Suprapubic skin (tissue), 3 donors: ENCODE results near the gene METTL25B.

ENCODE experiments used
- POLR2A ChIP-seq, 2 donors: fragments of 450-650 bp; IDR thresholded peaks; one replicate each; pipeline ENCODE4 v1.6.1; 2017; ENCODE audit warnings: antibody characterized with exemption in 2 of 2, mild to moderate bottlenecking in 2 of 2, moderate library complexity in 2 of 2
- TF ChIP-seq, protein P1 (sequence below), 2 donors: fragments of 200-600 bp in 1 of 2; fragments of 450-650 bp in 1 of 2; sonication (generic) in 1 of 2; IDR thresholded peaks; one replicate each; pipeline ENCODE4 v1.5.1; 2016 to 2019; ENCODE audit warnings: antibody characterized with exemption in 2 of 2, mild to moderate bottlenecking in 1 of 2, moderate library complexity in 1 of 2

DNA sequence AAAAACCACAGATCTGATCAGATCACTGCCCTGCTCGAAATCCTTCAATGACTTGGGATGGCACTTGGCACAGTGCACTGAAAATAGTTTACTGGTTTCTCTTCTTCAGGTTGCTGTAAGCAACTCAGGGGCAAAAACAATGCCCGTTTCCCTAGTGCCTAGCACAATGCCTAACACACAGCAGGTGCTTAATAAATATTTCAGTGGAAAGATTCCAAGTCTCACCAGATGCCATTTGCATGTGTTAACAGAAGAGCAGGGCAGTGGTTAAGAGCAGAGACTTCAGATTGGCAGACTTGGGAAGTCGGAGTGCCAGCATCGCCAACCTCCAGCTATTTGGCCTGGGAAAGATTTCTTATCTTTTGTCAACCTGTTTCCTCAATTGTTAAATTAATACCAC is 10.9 kb upstream of the METTL25B start:
- TF ChIP-seq, protein P1, sequence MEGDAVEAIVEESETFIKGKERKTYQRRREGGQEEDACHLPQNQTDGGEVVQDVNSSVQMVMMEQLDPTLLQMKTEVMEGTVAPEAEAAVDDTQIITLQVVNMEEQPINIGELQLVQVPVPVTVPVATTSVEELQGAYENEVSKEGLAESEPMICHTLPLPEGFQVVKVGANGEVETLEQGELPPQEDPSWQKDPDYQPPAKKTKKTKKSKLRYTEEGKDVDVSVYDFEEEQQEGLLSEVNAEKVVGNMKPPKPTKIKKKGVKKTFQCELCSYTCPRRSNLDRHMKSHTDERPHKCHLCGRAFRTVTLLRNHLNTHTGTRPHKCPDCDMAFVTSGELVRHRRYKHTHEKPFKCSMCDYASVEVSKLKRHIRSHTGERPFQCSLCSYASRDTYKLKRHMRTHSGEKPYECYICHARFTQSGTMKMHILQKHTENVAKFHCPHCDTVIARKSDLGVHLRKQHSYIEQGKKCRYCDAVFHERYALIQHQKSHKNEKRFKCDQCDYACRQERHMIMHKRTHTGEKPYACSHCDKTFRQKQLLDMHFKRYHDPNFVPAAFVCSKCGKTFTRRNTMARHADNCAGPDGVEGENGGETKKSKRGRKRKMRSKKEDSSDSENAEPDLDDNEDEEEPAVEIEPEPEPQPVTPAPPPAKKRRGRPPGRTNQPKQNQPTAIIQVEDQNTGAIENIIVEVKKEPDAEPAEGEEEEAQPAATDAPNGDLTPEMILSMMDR (IDR thresholded peaks at IDR 0.05), result no peak
- no peak for TF ChIP-seq POLR2A (IDR thresholded peaks at IDR 0.05)
